Endothelial cell of umbilical vein (primary cell): ENCODE data around the gene GRK5. TPM values are rescaled to one million over a fixed set of nuclear protein-coding genes. Genes with fewer than 3 reads are reported as not detected.

Experiments used
- BruUV-seq: library from RNA; stranded (reverse); fragments of 400-500 nt; replicated peaks from 2 replicates; lab custom pipeline; 2021; lab: Mats Ljungman, UMichigan
- CTCF ChIA-PET: fragments of 300-600, 350-600 bp; sonication (Branson Sonifier 250); formaldehyde crosslinking; loops from one replicate; lab custom pipeline; 2021; ENCODE audit warnings: antibody characterized with exemption, inconsistent platforms; lab: Charles Lee
- POLR2A ChIA-PET: fragments of 300-600, 350-600 bp; sonication (Branson Sonifier 250); formaldehyde crosslinking; loops from one replicate; lab custom pipeline; 2021; ENCODE audit warnings: antibody characterized with exemption, inconsistent platforms; lab: Charles Lee
- DNase-seq: peaks from one replicate; pipeline ENCODE4 v3.0.0-alpha.2; 2011; ENCODE audit warnings: low read depth, low spot score
- FAIRE-seq: peaks from 2 replicates; lab custom pipeline; 2011; peaks lifted over from hg19 to GRCh38; lab: Jason Lieb, UNC
- H2AFZ ChIP-seq: 2 replicates; pipeline ENCODE4 v1.6.0; 2012; ENCODE audit warnings: low read depth, low read length, control low read depth, inconsistent platforms
- H3K27ac ChIP-seq: 2 replicates; pipeline ENCODE4 v1.5.1; 2011; ENCODE audit warnings: low read depth, mild to moderate bottlenecking, control low read depth, low read length, moderate library complexity; ENCODE audit not compliant: insufficient read depth
- H3K27me3 ChIP-seq, 2 experiments: 2 replicates each; pipeline versions ENCODE4 v1.6.0 to v1.6.1; 2011; ENCODE audit warnings: low read length in 2 of 2, mixed read lengths in 1 of 2; ENCODE audit not compliant: control insufficient read depth in 2 of 2, insufficient read depth in 2 of 2
- H3K36me3 ChIP-seq, 2 experiments: 2 replicates in 1 of 2; 3 replicates in 1 of 2; pipeline ENCODE4 v1.5.1; 2011; ENCODE audit warnings: low read length in 2 of 2, mild to moderate bottlenecking in 1 of 2, moderate library complexity in 1 of 2; ENCODE audit not compliant: control insufficient read depth in 2 of 2, insufficient read depth in 2 of 2; ENCODE audit errors: extremely low read depth in 1 of 2
- H3K4me1 ChIP-seq: 3 replicates; pipeline ENCODE4 v1.5.1; 2011; ENCODE audit warnings: mild to moderate bottlenecking, low read length; ENCODE audit not compliant: control insufficient read depth, insufficient read depth; ENCODE audit errors: extremely low read depth
- H3K4me2 ChIP-seq: 2 replicates; pipeline ENCODE4 v1.6.1; 2011; ENCODE audit warnings: low read length, control low read depth, mixed read lengths; ENCODE audit not compliant: insufficient read depth
- H3K4me3 ChIP-seq, 3 experiments: fragments of 200-600 bp in 1 of 3; sonication (generic), shearing (Covaris generic) in 1 of 3; replicated peaks in 1 of 3; 2 replicates each; pipeline ENCODE4 v1.5.1; 2011 to 2016; ENCODE audit warnings: control low read depth in 3 of 3, low read length in 3 of 3, mild to moderate bottlenecking in 2 of 3, inconsistent platforms in 1 of 3, low read depth in 1 of 3, moderate library complexity in 1 of 3; ENCODE audit not compliant: insufficient read depth in 1 of 3
- H3K79me2 ChIP-seq: 2 replicates; pipeline ENCODE4 v1.6.0; 2012; ENCODE audit warnings: low read length, inconsistent platforms; ENCODE audit not compliant: control insufficient read depth, insufficient read depth
- H3K9ac ChIP-seq: replicated peaks from 2 replicates; pipeline ENCODE3; 2011; ENCODE audit warnings: low read length, control low read depth; ENCODE audit not compliant: insufficient read depth; ENCODE audit errors: extremely low read depth
- H3K9me1 ChIP-seq: replicated peaks from 3 replicates; pipeline ENCODE4 v1.6.0; 2011; ENCODE audit warnings: mild to moderate bottlenecking, low read length; ENCODE audit not compliant: control insufficient read depth, insufficient read depth; ENCODE audit errors: extremely low read depth
- H3K9me3 ChIP-seq: replicated peaks from 2 replicates; pipeline ENCODE4 v1.5.1; 2012; ENCODE audit warnings: low read length, inconsistent platforms; ENCODE audit not compliant: control insufficient read depth, insufficient read depth
- H4K20me1 ChIP-seq: replicated peaks from 2 replicates; pipeline ENCODE3; 2011; ENCODE audit warnings: mild to moderate bottlenecking, low read length; ENCODE audit not compliant: control insufficient read depth, insufficient read depth; ENCODE audit errors: extremely low read depth
- EZH2 ChIP-seq: IDR thresholded peaks from 2 replicates; pipeline ENCODE4 v1.6.1; 2012; ENCODE audit warnings: borderline replicate concordance, low read depth, mild to moderate bottlenecking, moderate library complexity, low read length, inconsistent platforms; ENCODE audit not compliant: severe bottlenecking
- FOS ChIP-seq: IDR thresholded peaks from 2 replicates; pipeline ENCODE4 v1.6.1; 2011; ENCODE audit warnings: mild to moderate bottlenecking, low read length, moderate library complexity, borderline replicate concordance; ENCODE audit not compliant: insufficient read depth
- GATA2 ChIP-seq: IDR thresholded peaks from 2 replicates; pipeline ENCODE4 v1.7.0; 2011; ENCODE audit warnings: low read depth, mild to moderate bottlenecking, moderate library complexity, mixed read lengths, low read length; ENCODE audit not compliant: insufficient read length, insufficient read depth
- JUN ChIP-seq: IDR thresholded peaks from 2 replicates; pipeline ENCODE4 v1.6.1; 2011; ENCODE audit warnings: borderline replicate concordance, low read depth; ENCODE audit not compliant: insufficient read length, insufficient read depth
- MYC ChIP-seq: IDR thresholded peaks from one replicate; pipeline ENCODE4 v1.6.1; 2011; ENCODE audit warnings: mild to moderate bottlenecking, low read depth, low read length
- POLR2A ChIP-seq: IDR thresholded peaks from 2 replicates; pipeline ENCODE4 v1.6.1; 2012; ENCODE audit warnings: low read depth, mild to moderate bottlenecking, control low read depth, low read length
- POLR2AphosphoS5 ChIP-seq: IDR thresholded peaks from 2 replicates; pipeline ENCODE4 v1.6.1; 2012; ENCODE audit warnings: low read depth, mild to moderate bottlenecking, control low read depth, low read length, moderate library complexity; ENCODE audit not compliant: insufficient read depth
- dilution Hi-C: fragments of 300-500 bp; cut with MboI; formaldehyde crosslinking; loops from one replicate; pipeline ENCODE4 v1.15.0; 2019; ENCODE audit warnings: low sequenced_read_pairs; ENCODE audit not compliant: extremely low pct_ligation_motif_present
- intact Hi-C: fragments of 100-400 bp; cut with micrococcal nuclease; formaldehyde crosslinking; loops from one replicate; pipeline ENCODE4 v1.10.0; 2022
- polyA plus RNA-seq, 4 experiments: library from polyadenylated mRNA; depleted of rRNA in 3 of 4; stranded (reverse) in 3 of 4; unstranded in 1 of 4; fragments of >200 nt; gene quantifications; 2 replicates each; pipeline versions ENCODE4 v1.2.1 to v1.2.3, GENCODE V29; 2011 to 2012; ENCODE audit warnings: missing spikeins in 1 of 4
- total RNA-seq: library from RNA; stranded (reverse); gene quantifications from 2 replicates; pipeline ENCODE4 v1.2.3, GENCODE V29; 2021
- TF ChIP-seq, protein P1 (sequence below), 2 donors: IDR thresholded peaks; 1 replicate in 1 of 2; 2 replicates in 1 of 2; pipeline ENCODE4 v1.5.1; 2011; ENCODE audit warnings: low read length in 2 of 2, mild to moderate bottlenecking in 2 of 2, moderate library complexity in 2 of 2, control low read depth in 1 of 2, inconsistent platforms in 1 of 2, low read depth in 1 of 2; ENCODE audit not compliant: insufficient read depth in 1 of 2; ENCODE audit errors: extremely low read depth in 1 of 2
- TF ChIP-seq, protein P2 (sequence below): IDR thresholded peaks from 2 replicates; pipeline ENCODE4 v1.6.1; 2011; ENCODE audit not compliant: insufficient read depth, insufficient read length

GRK5 gene
- total and polyA plus RNA-seq, 2 donors (not counting 3 experiments of a cell fraction or from before 2014, with no cell fraction given), result 13.1 to 29.5 TPM

DNA sequence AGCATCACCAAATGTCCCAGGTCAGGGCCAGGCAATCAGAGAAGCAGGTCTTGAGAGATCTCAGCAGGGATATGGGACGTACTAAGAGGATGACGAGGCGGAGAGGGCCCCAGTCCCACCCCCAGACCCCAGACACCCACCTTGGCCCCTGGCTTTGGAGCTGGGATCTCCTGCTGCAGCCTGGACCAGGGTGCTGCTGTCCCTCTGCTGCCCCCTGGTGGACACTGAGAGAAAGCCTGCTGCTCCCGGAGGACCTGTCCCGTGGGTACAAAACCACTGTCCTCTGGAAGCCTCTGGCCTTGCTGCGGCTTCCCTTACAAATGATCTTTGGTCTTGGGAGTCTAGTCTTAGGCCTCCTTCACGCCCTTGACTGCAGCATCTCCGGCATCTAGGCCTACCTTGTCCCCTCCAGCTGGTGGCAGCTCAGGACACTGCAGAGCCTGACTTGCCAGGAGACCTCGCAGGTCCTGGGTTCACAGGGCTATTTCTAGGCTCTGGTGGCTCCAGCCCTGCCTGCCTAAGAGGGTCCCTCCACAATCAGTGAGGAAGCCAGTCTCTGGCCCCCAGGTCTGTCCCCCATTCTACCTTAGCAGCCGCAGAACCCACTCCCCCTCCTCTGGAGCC is 238.1 kb downstream of the GRK5 start:
- intact Hi-C loops, result loop anchor here (1.0 to 5.0 kb wide), 6 partner anchors 42 to 308 kb away; partner anchors contain the start of gene RGS10
- POLR2A ChIA-PET, result interaction anchor here (0.9 to 1.4 kb wide), 2 partner anchors 239 to 246 kb away, joined by 3 to 4 read pairs; partner anchors contain the start of gene GRK5
- Histone ChIP-seq H4K20me1 (no peaks in the 10 kb centered on the region), H3K4me3 (no peak overlapping the region), H3K9me3 (no peaks in the 10 kb centered on the region), H2AFZ (no peak overlapping the region), H3K9me1 (no peaks in the 10 kb centered on the region), H3K9ac (no peak overlapping the region), H3K79me2 (no peaks in the 10 kb centered on the region), H3K27ac (no peak overlapping the region), H3K27me3 (no peaks in the 10 kb centered on the region), H3K4me2 (no peak overlapping the region), H3K36me3 (peaks cover 0 to 7% of the 10 kb centered on the region in 2 experiments), H3K4me1 (no peaks in the 10 kb centered on the region)
- CTCF ChIA-PET, result interaction anchor here (0.6 to 7.6 kb wide), 51 partner anchors 8 to 346 kb away, joined by 3 to 245 read pairs (median 4); partner anchors contain the start of genes GRK5, RGS10 and SFXN4
- TF ChIP-seq, protein P1, sequence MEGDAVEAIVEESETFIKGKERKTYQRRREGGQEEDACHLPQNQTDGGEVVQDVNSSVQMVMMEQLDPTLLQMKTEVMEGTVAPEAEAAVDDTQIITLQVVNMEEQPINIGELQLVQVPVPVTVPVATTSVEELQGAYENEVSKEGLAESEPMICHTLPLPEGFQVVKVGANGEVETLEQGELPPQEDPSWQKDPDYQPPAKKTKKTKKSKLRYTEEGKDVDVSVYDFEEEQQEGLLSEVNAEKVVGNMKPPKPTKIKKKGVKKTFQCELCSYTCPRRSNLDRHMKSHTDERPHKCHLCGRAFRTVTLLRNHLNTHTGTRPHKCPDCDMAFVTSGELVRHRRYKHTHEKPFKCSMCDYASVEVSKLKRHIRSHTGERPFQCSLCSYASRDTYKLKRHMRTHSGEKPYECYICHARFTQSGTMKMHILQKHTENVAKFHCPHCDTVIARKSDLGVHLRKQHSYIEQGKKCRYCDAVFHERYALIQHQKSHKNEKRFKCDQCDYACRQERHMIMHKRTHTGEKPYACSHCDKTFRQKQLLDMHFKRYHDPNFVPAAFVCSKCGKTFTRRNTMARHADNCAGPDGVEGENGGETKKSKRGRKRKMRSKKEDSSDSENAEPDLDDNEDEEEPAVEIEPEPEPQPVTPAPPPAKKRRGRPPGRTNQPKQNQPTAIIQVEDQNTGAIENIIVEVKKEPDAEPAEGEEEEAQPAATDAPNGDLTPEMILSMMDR (IDR thresholded peaks at IDR 0.05; ENCODE audit: extremely low read depth in 1 of 2, insufficient read depth in 1 of 2, low read depth in 1 of 2, low read length in 2 of 2), result peak; percentile 78 to 96
- no peak for TF ChIP-seq FOS
- DNase-seq (peak; percentile 57), FAIRE-seq (peak; percentile 87)
- no TSS peak for BruUV-seq
- dilution Hi-C loops, result no loop called here

DNA sequence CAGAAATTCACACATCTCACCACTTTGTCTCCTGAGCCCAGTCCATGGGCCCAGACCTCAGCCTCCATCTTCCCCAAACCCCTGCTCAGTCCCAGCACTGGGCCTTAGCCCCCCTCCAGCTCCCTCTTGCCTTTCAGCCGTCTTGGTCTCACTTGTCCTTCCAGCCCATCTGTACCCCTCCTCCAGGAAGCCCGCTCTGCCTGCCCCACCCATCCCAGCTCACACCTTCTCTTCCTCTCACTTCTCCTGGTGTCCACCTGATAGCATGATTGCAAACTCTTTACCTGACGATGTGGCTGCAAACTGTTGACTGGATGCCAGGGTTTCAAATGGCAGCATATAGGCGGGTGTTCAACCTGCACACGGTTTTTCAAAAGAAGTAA is 238.6 kb downstream of the GRK5 start:
- no peak overlapping the region for H2AFZ ChIP-seq
- no peaks in the 10 kb centered on the region for H3K9me1 ChIP-seq
- BruUV-seq, result no TSS peak
- no peak overlapping the region for H3K4me2 ChIP-seq
- peaks cover 0 to 7% of the 10 kb centered on the region in 2 experiments for H3K36me3 ChIP-seq
- H4K20me1 ChIP-seq, result no peaks in the 10 kb centered on the region
- POLR2A ChIA-PET, result interaction anchor here (0.9 to 1.4 kb wide), 2 partner anchors 239 to 246 kb away, joined by 3 to 4 read pairs; partner anchors contain the start of gene GRK5
- no peaks in the 10 kb centered on the region for H3K9me3 ChIP-seq
- H3K4me3 ChIP-seq, result no peak overlapping the region
- DNase-seq (no peak), FAIRE-seq (no peak)
- H3K9ac ChIP-seq, result no peak overlapping the region
- TF ChIP-seq JUN, result no peak
- TF ChIP-seq POLR2AphosphoS5, result no peak
- no peak for TF ChIP-seq EZH2
- no peak for TF ChIP-seq MYC
- TF ChIP-seq, protein P2, sequence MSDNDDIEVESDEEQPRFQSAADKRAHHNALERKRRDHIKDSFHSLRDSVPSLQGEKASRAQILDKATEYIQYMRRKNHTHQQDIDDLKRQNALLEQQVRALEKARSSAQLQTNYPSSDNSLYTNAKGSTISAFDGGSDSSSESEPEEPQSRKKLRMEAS, result no peak
- TF ChIP-seq, protein P1 (IDR thresholded peaks at IDR 0.05; ENCODE audit: extremely low read depth in 1 of 2, insufficient read depth in 1 of 2, low read depth in 1 of 2, low read length in 2 of 2), result no peak
- TF ChIP-seq FOS, result no peak
- TF ChIP-seq POLR2A, result no peak
- no peak for TF ChIP-seq GATA2
- CTCF ChIA-PET, result interaction anchor here (0.7 to 7.6 kb wide), 35 partner anchors 9 to 314 kb away, joined by 3 to 245 read pairs (median 4); partner anchors contain the start of genes GRK5, RGS10 and SFXN4
- H3K27me3 ChIP-seq, result no peaks in the 10 kb centered on the region
- no peak overlapping the region for H3K27ac ChIP-seq
- intact Hi-C loops (loop anchor here (1.0 to 5.0 kb wide), 6 partner anchors 41 to 309 kb away; partner anchors contain the start of gene RGS10), dilution Hi-C loops (no loop called here)
- H3K4me1 ChIP-seq, result no peaks in the 10 kb centered on the region
- H3K79me2 ChIP-seq, result no peaks in the 10 kb centered on the region
